Measurements from ENCODE around the gene DRC3. TPM values are rescaled to one million over a fixed set of nuclear protein-coding genes. Genes with fewer than 3 reads are reported as not detected.

The DRC3 gene
- total RNA-seq, 1 experiment from 2014 or later, result 1.6 TPM

- no peaks in the 10 kb centered on the region for H3K27me3 Mint-ChIP-seq (ENCODE audit: insufficient read depth, unreplicated experiment)
- H3K9me3 ChIP-seq, result no peaks in the 10 kb centered on the region
- no peak overlapping the region for H3K4me3 Mint-ChIP-seq (ENCODE audit: unreplicated experiment)
- H3K36me3 Mint-ChIP-seq (ENCODE audit: insufficient read depth, unreplicated experiment), result peaks cover 11% of the 10 kb centered on the region
- DNase-seq, result no peak
- ChIA-PET CTCF (interaction anchor here (0.7 kb wide), 1 partner anchor 366 kb away, joined by 3 read pairs; no protein-coding TSS in a partner anchor), POLR2A (no interaction called here)
- intact Hi-C loops (cut with micrococcal nuclease; ENCODE audit: unreplicated experiment), result no loop called here
- H3K27me3 ChIP-seq (replicated peaks; ENCODE audit: control insufficient read depth, insufficient read depth, low read length), result no peaks in the 10 kb centered on the region
- H3K4me3 ChIP-seq (ENCODE audit: low read depth, low read length), result no peak overlapping the region
- peaks cover 7% of the 10 kb centered on the region for H3K4me1 Mint-ChIP-seq (ENCODE audit: low read depth, unreplicated experiment)
- TF ChIP-seq CTCF (IDR thresholded peaks at IDR 0.05; ENCODE audit: insufficient read depth in 1 of 2, low read depth in 1 of 2, low read length in 1 of 2, severe bottlenecking in 1 of 2, unreplicated experiment in 1 of 2), result no peak
- BruUV-seq (replicated peaks), result no TSS peak
- H3K27ac Mint-ChIP-seq (ENCODE audit: unreplicated experiment), result no peak overlapping the region
- 0 out of 2 replicates have a peak, but pooled peaks cover 3% of the 10 kb centered on the region for H3K4me1 ChIP-seq
- H3K9me3 Mint-ChIP-seq (ENCODE audit: unreplicated experiment), result no peaks in the 10 kb centered on the region
- no peaks in the 10 kb centered on the region for H3K36me3 ChIP-seq (ENCODE audit: control insufficient read depth, insufficient read depth, low read length)
These were observed 41.3 kb downstream of the DRC3 start for GRCh38 chr17:18014006-18014405.

- H3K27ac Mint-ChIP-seq (ENCODE audit: unreplicated experiment), result no peak overlapping the region
- H3K4me3 ChIP-seq (ENCODE audit: low read depth, low read length), result no peak overlapping the region
- no peaks in the 10 kb centered on the region for H3K27me3 ChIP-seq (replicated peaks; ENCODE audit: control insufficient read depth, insufficient read depth, low read length)
- ChIA-PET CTCF (interaction anchor here (0.7 kb wide), 1 partner anchor 96 kb away, joined by 3 read pairs; no protein-coding TSS in a partner anchor), POLR2A (no interaction called here)
- no peaks in the 10 kb centered on the region for H3K27me3 Mint-ChIP-seq (ENCODE audit: insufficient read depth, unreplicated experiment)
- H3K4me1 Mint-ChIP-seq (ENCODE audit: low read depth, unreplicated experiment), result peaks cover 7% of the 10 kb centered on the region
- H3K36me3 Mint-ChIP-seq (ENCODE audit: insufficient read depth, unreplicated experiment), result peaks cover 14% of the 10 kb centered on the region
- BruUV-seq (replicated peaks), result no TSS peak
- no peaks in the 10 kb centered on the region for H3K9me3 ChIP-seq
- H3K36me3 ChIP-seq (ENCODE audit: control insufficient read depth, insufficient read depth, low read length), result no peaks in the 10 kb centered on the region; the same call in 1 of the 2 replicates
- DNase-seq, result no peak
- intact Hi-C loops (cut with micrococcal nuclease; ENCODE audit: unreplicated experiment), result no loop called here
- TF ChIP-seq CTCF (IDR thresholded peaks at IDR 0.05; ENCODE audit: insufficient read depth in 1 of 2, low read depth in 1 of 2, low read length in 1 of 2, severe bottlenecking in 1 of 2, unreplicated experiment in 1 of 2), result no peak
- H3K9me3 Mint-ChIP-seq (ENCODE audit: unreplicated experiment), result no peaks in the 10 kb centered on the region
- 0 out of 2 replicates have a peak, but pooled peaks cover 3% of the 10 kb centered on the region for H3K4me1 ChIP-seq
- no peak overlapping the region for H3K4me3 Mint-ChIP-seq (ENCODE audit: unreplicated experiment)
These were observed 42.9 kb downstream of the DRC3 start for GRCh38 chr17:18015593-18015992.

- H3K36me3 Mint-ChIP-seq (ENCODE audit: insufficient read depth, unreplicated experiment), result peaks cover 18% of the 10 kb centered on the region
- Histone ChIP-seq H3K9me3 (no peaks in the 10 kb centered on the region), H3K4me3 (ENCODE audit: low read depth, low read length) (no peak overlapping the region), H3K27me3 (replicated peaks; ENCODE audit: control insufficient read depth, insufficient read depth, low read length) (no peaks in the 10 kb centered on the region), H3K4me1 (0 out of 2 replicates have a peak, but pooled peaks cover 3% of the 10 kb centered on the region), H3K36me3 (ENCODE audit: control insufficient read depth, insufficient read depth, low read length) (no peaks in the 10 kb centered on the region; the same call in 1 of the 2 replicates)
- H3K27ac Mint-ChIP-seq (ENCODE audit: unreplicated experiment), result no peak overlapping the region
- no peaks in the 10 kb centered on the region for H3K27me3 Mint-ChIP-seq (ENCODE audit: insufficient read depth, unreplicated experiment)
- no TSS peak for BruUV-seq (replicated peaks)
- intact Hi-C loops (cut with micrococcal nuclease; ENCODE audit: unreplicated experiment), result no loop called here
- H3K4me1 Mint-ChIP-seq (ENCODE audit: low read depth, unreplicated experiment), result peaks cover 7% of the 10 kb centered on the region
- no peak for DNase-seq
- H3K4me3 Mint-ChIP-seq (ENCODE audit: unreplicated experiment), result no peak overlapping the region
- no peak for TF ChIP-seq CTCF (IDR thresholded peaks at IDR 0.05; ENCODE audit: insufficient read depth in 1 of 2, low read depth in 1 of 2, low read length in 1 of 2, severe bottlenecking in 1 of 2, unreplicated experiment in 1 of 2)
- H3K9me3 Mint-ChIP-seq (ENCODE audit: unreplicated experiment), result no peaks in the 10 kb centered on the region
- POLR2A ChIA-PET, result no interaction called here
- CTCF ChIA-PET, result interaction anchor here (0.6 to 0.7 kb wide), 2 partner anchors 97 to 280 kb away, joined by 3 read pairs; no protein-coding TSS in a partner anchor
These were observed 43.8 kb downstream of the DRC3 start for GRCh38 chr17:18016426-18016825.

Measured in Caco-2 (cell line).